Lower leg skin (tissue), 3 donors: ENCODE data around the gene TRDN.

Experiments
- CTCF ChIP-seq, 3 donors: fragments of 450-650 bp; IDR thresholded peaks; one replicate each; pipeline ENCODE4 v1.5.1; 2016; ENCODE audit warnings: antibody characterized with exemption in 3 of 3, mild to moderate bottlenecking in 3 of 3, moderate library complexity in 2 of 3
- POLR2A ChIP-seq, 2 donors: fragments of 450-650 bp; IDR thresholded peaks; one replicate each; pipeline ENCODE4 v1.6.1; 2016 to 2017; ENCODE audit warnings: antibody characterized with exemption in 2 of 2, mild to moderate bottlenecking in 1 of 2, moderate library complexity in 1 of 2

DNA sequence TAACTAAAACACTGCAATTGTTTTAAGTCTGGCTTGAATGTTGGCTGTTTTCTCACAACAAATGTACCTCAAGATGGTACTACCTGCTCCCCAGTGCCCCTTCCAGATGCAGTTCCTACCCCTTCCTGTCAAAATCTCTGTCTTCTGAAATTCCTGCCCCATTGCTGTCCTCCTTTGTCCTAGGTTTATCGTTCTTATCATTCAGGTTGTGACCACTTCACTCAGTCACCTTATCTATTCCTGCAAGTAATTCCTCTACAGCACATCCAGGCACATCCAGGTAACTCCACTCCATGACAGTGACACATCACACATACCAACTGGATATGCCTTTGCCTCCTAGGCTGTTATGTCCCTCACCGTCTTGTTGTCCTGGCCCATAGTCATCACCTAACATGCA lies 90.2 kb downstream of the TRDN start:
- TF ChIP-seq CTCF (IDR thresholded peaks at IDR 0.05) (no peak), POLR2A (IDR thresholded peaks at IDR 0.05) (no peak)
